Fibroblast of skin of scalp (primary cell): Measurements from ENCODE around the gene ZNF468.
A peak's percentile ranks its signal among the peaks of the same experiment; 100 is the strongest.
"Not testable (repeated sequence)": the region's sequence is repeated elsewhere in the genome, so short reads cannot be mapped to it uniquely, and the experiment has no call there.

Experiments
- DNase-seq: peaks from one replicate; pipeline ENCODE4 v3.0.0-alpha.2; 2013

ZNF468 gene

GRCh38 chr19:52825765-52826164 is 31.7 kb downstream of the ZNF468 start:
- no peak for DNase-seq

- no peak for DNase-seq
These were observed 33.7 kb downstream of the ZNF468 start for GRCh38 chr19:52823676-52824075.

GRCh38 chr19:52821204-52821960 is 36.0 kb downstream of the ZNF468 start, which contains the start of gene ZNF28:
ZNF28 (minus strand) TSS chr19:52821633; CDS start chr19:52817958, 3,675 bp downstream.
- peak; percentile 55 for DNase-seq

GRCh38 chr19:52820472-52821203 is 36.8 kb downstream of the ZNF468 start:
- DNase-seq: peak; percentile 10

GRCh38 chr19:52809801-52810200 is 47.6 kb downstream of the ZNF468 start:
- DNase-seq: no peak

GRCh38 chr19:52799950-52800640 is 57.3 kb downstream of the ZNF468 start:
- not testable (repeated sequence) for DNase-seq

- no peak for DNase-seq
These were observed 68.0 kb downstream of the ZNF468 start for GRCh38 chr19:52789440-52789839.
